HG03135 (cell line): ENCODE data around the gene PHACTR3.

Experiments used
- ATAC-seq: cut with Tn5 transposase; IDR thresholded peaks from one replicate; pipeline ENCODE4 v1.9.1; 2021; ENCODE audit warnings: mild to moderate bottlenecking, moderate library complexity; ENCODE audit not compliant: unreplicated experiment

PHACTR3 gene

GRCh38 chr20:59588236-59588855 is 16.0 kb upstream of the PHACTR3 start:
- no peak for ATAC-seq

- no peak for ATAC-seq
Observed at GRCh38 chr20:59589086-59589684, 15.2 kb upstream of the PHACTR3 start.

GRCh38 chr20:59591061-59591460 is 13.3 kb upstream of the PHACTR3 start:
- no peak for ATAC-seq

- no peak for ATAC-seq
Observed at GRCh38 chr20:59596690-59597089, 7.7 kb upstream of the PHACTR3 start.

- no peak for ATAC-seq
Observed at GRCh38 chr20:59597240-59597639, 7.1 kb upstream of the PHACTR3 start.

GRCh38 chr20:59598625-59599310 is 5.6 kb upstream of the PHACTR3 start:
- ATAC-seq, result no peak

- ATAC-seq, result no peak
Observed at GRCh38 chr20:59599941-59600340, 4.4 kb upstream of the PHACTR3 start.

- no peak for ATAC-seq
Observed at GRCh38 chr20:59600472-59600871, 3.9 kb upstream of the PHACTR3 start.

- no peak for ATAC-seq
Observed at GRCh38 chr20:59602546-59603080, 1.7 kb upstream of the PHACTR3 start.

- no peak for ATAC-seq
Observed at GRCh38 chr20:59603176-59603575, 1.2 kb upstream of the PHACTR3 start.

GRCh38 chr20:59604741-59605600 is 631 bp downstream of the PHACTR3 start:
- ATAC-seq, result no peak

- ATAC-seq, result no peak
Observed at GRCh38 chr20:59605601-59606364, 1.4 kb downstream of the PHACTR3 start.

GRCh38 chr20:59606566-59606965 is 2.2 kb downstream of the PHACTR3 start:
- no peak for ATAC-seq

GRCh38 chr20:59608396-59608795 is 4.1 kb downstream of the PHACTR3 start:
- no peak for ATAC-seq

GRCh38 chr20:59608871-59609270 is 4.5 kb downstream of the PHACTR3 start:
- ATAC-seq, result no peak

GRCh38 chr20:59611286-59611685 is 6.9 kb downstream of the PHACTR3 start:
- no peak for ATAC-seq

- no peak for ATAC-seq
Observed at GRCh38 chr20:59613861-59614260, 9.5 kb downstream of the PHACTR3 start.

- ATAC-seq, result no peak
Observed at GRCh38 chr20:59614714-59615113, 10.4 kb downstream of the PHACTR3 start.

- no peak for ATAC-seq
Observed at GRCh38 chr20:59616306-59616705, 12.0 kb downstream of the PHACTR3 start.

GRCh38 chr20:59617221-59617620 is 12.9 kb downstream of the PHACTR3 start:
- ATAC-seq, result no peak
